Heart left ventricle (tissue), 13 donors: ENCODE results near the gene NDUFAF2.
"Not testable (repeated sequence)": the region's sequence is repeated elsewhere in the genome, so short reads cannot be mapped to it uniquely, and the experiment has no call there.

ENCODE experiments used
- CTCF ChIP-seq, 12 donors: fragments of 200-600 bp; sonication (generic) in 4 of 12; IDR thresholded peaks; one replicate each; pipeline versions ENCODE4 v1.5.0 to v1.8.0; 2018 to 2022; ENCODE audit warnings: antibody characterized with exemption in 12 of 12, mild to moderate bottlenecking in 5 of 12
- POLR2A ChIP-seq, 2 donors: fragments of 450-650 bp; IDR thresholded peaks; one replicate each; pipeline ENCODE4 v1.6.1; 2017; ENCODE audit warnings: antibody characterized with exemption in 2 of 2, mild to moderate bottlenecking in 2 of 2, moderate library complexity in 2 of 2
- donor health status: ischemic (EF 13 %, LVEDD 7.1; RV severe dilation, severe dysfunction).
- donor health status: DM: no; HTN: yes; CAD: no.
- donor health status: DM: no; HTN: no; CAD: no.
- donor health status: ischemic (EF 25% LVEDD 6.9; RV normal size, moderate dysfunction).
- donor health status: ischemic (EF 25% LVEDD 5.7; RV mildly dilated, moderate dysfunction).
- donor health status: ischemic (EF 35%, LVEDD 5.7; RV mildly dilated, moderate dysfunction).
- donor health status: nonischemic (EF 11% LVEDD 7.7; RV severe dilation, severe dysfunction).
- donor health status: DM: yes; HTN: yes; CAD: no.
- donor health status: PGD.
- donor health status: ischemic (EF 29% LVEDD 5.4; RV normal size, mild dysfunction).
- donor health status: nonischemic (EF 23%, LVEDD 6.1; RV moderate dilation, normal function).

DNA sequence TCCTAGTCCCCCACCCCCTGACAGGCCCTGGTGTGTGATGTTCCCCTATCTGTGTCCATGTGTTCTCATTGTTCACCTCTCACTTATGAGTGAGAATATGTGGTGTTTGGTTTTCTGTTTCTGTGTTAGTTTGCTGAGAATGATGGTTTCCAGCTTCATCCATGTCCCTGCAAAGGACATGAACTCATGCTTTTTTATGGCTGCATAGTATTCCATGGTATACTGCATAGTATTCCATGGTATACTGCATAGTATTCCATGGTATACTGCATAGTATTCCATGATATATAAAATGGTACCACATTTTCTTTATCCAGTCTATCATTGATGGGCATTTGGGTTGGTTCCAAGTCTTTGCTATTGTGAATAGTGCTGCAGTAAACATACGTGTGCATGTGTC lies 86.3 kb downstream of the NDUFAF2 start:
- not testable (repeated sequence) for TF ChIP-seq CTCF, POLR2A (IDR thresholded peaks at IDR 0.05)
